Motor neuron (in vitro differentiated cells): ENCODE data around the gene NLRP12. TPM values are rescaled to one million over a fixed set of nuclear protein-coding genes. Genes with fewer than 3 reads are reported as not detected.
"Not testable (repeated sequence)": the region's sequence is repeated elsewhere in the genome, so short reads cannot be mapped to it uniquely, and the experiment has no call there.

Source experiments
- ATAC-seq, 8 experiments: fragments of 200-7000 bp; cut with Tn5 transposase; replicated peaks in 6 of 8; 2 replicates each; pipeline ENCODE4 v1.8.0; 2021; ENCODE audit warnings: mild to moderate bottlenecking in 8 of 8, moderate library complexity in 8 of 8
- H3K27ac ChIP-seq, 2 donors: fragments of 250-450 bp; sonication (Bioruptor Pico); 2 replicates each; pipeline ENCODE4 v1.9.0; 2021; ENCODE audit warnings: antibody characterized with exemption in 2 of 2, mild to moderate bottlenecking in 2 of 2, moderate library complexity in 1 of 2
- H3K4me1 ChIP-seq, 2 donors: fragments of 250-450 bp; sonication (Bioruptor Pico); replicated peaks in 1 of 2; 2 replicates each; pipeline ENCODE4 v1.6.1; 2021; ENCODE audit warnings: antibody characterized with exemption in 2 of 2, mild to moderate bottlenecking in 2 of 2, moderate library complexity in 1 of 2
- H3K4me3 ChIP-seq, 5 donors: fragments of 250-450 bp; sonication (Bioruptor Pico); 2 replicates each; pipeline ENCODE4 v1.9.0; 2021; ENCODE audit warnings: antibody characterized with exemption in 5 of 5, mild to moderate bottlenecking in 5 of 5, moderate library complexity in 4 of 5
- WGBS, 10 experiments: fragments of 450-650 bp; shearing (Covaris generic); methylation state at CpG; one replicate each; pipeline ENCODE4 v1.0.0; 2022; 5-methylcytosine and 5-hydroxymethylcytosine counted together
- in situ Hi-C, 9 experiments: fragments of 400-800 bp; cut with MboI; loops; one replicate each; pipeline ENCODE4 v1.15.0; 2021; ENCODE audit warnings: low sequenced_read_pairs in 9 of 9, low pct_unique_long_range_greater_than_20kb in 2 of 9; ENCODE audit not compliant: unreplicated experiment in 9 of 9
- total RNA-seq, 8 experiments: library from RNA; unstranded; fragments of 300-600 nt; gene quantifications; 2 replicates each; pipeline versions ENCODE4 v1.2.3 to v1.2.4, GENCODE V29; 2022

NLRP12 gene, protein sequence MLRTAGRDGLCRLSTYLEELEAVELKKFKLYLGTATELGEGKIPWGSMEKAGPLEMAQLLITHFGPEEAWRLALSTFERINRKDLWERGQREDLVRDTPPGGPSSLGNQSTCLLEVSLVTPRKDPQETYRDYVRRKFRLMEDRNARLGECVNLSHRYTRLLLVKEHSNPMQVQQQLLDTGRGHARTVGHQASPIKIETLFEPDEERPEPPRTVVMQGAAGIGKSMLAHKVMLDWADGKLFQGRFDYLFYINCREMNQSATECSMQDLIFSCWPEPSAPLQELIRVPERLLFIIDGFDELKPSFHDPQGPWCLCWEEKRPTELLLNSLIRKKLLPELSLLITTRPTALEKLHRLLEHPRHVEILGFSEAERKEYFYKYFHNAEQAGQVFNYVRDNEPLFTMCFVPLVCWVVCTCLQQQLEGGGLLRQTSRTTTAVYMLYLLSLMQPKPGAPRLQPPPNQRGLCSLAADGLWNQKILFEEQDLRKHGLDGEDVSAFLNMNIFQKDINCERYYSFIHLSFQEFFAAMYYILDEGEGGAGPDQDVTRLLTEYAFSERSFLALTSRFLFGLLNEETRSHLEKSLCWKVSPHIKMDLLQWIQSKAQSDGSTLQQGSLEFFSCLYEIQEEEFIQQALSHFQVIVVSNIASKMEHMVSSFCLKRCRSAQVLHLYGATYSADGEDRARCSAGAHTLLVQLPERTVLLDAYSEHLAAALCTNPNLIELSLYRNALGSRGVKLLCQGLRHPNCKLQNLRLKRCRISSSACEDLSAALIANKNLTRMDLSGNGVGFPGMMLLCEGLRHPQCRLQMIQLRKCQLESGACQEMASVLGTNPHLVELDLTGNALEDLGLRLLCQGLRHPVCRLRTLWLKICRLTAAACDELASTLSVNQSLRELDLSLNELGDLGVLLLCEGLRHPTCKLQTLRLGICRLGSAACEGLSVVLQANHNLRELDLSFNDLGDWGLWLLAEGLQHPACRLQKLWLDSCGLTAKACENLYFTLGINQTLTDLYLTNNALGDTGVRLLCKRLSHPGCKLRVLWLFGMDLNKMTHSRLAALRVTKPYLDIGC
- 1 to 10 TPM in 1 of 8 experiments, under 1 TPM in 3, not detected in 4; 0.14 to 1.5 (median 0.52) TPM for total RNA-seq

DNA sequence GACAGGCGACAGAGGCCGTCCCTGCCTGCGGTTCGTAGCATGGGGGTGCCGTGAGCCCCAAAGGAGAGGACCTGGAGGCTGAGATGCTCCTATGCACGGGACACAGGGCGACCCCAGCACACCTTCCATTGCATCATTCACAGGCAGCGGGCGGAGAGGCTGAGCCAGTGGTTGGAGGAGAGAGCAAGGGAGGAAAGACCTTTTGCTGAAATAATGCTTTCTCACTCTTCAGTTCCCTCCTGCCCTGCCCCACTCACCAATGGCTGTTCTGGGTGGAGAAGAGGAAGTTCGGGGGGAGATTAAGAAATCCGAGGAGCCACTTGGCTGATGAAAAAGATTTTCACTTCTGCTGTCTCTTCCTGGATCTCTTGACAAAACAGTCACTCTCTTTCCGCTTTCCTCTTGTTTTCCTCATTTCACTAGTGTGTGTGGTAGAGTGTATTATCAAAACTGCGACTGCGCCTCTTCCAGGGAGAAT, at the start of gene NLRP12:
Gene NLRP12, minus strand, starts transcription at position 181 of the 478 bp plus-strand sequence. Its CDS starts 140 bp downstream, at position 41.
- no peak within 1 kb of the TSS for H3K27ac ChIP-seq

DNA sequence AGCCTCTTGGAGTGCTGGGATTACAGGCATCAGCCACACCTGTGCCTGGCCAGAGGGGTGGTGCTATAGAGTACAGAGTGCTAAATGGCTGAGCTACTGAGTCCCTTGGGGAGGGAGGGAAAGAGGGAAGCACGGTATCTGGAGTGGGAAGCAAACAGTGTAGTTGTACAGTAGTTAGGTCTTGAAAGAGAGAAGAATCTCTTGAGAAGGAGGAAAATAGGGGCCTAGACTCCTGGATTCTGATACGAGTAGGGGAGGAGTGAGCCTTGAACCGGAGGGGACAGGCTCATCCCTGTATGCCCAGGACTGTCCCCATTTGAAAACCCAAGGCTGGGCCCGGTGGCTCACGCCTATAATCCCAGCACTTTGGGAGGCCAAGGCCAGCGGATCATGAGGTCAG, 48.6 kb upstream of the NLRP12 start:
- 29 to 78% (median 65%) methylated on average over 1 to 5 of the region's 6 CpGs; no CpG with 5 or more reads in 4 of the 10 experiments for WGBS, 10 experiments
- H3K4me1 ChIP-seq = peaks cover 0 to 5% of the 10 kb centered on the region in 2 donors
- in situ Hi-C loops = no loop called here
- no peak overlapping the region for H3K27ac ChIP-seq
- no peak for ATAC-seq
- H3K4me3 ChIP-seq = no peak overlapping the region

More for the DNA sequence above, at the start of gene NLRP12:
- Histone ChIP-seq H3K4me1 (no peaks in the 10 kb centered on the region), H3K4me3 (no peak within 1 kb of the TSS)
- in situ Hi-C loops = loop anchor here in 2 of 9 experiments (25.0 kb wide), 2 partner anchors 188 to 213 kb away; no protein-coding TSS in a partner anchor
- 43 to 96% (median 67%) methylated on average over 2 to 14 of the region's 14 CpGs; no CpG with 5 or more reads in 3 of the 10 experiments for WGBS, 10 experiments
- no peak for ATAC-seq

DNA sequence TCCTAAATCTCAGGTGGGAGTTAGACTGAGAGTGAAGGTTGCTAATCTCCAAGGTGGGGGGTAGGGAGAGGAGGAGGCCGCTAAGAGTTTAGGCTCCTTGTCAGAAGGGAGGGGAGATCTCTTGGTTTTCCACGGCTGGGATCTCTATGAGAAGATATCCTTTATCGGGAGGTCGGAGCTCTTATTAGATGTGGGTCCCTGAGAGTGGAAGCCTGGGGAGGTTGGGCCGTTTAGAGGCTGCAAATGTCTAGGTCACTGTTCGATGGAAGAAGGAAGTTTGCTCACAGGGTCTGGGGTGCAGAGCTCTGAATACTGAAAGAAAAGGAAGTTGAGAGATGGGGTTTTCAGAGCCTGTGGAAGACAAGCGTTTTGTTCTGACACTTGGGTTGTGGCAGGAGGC, 47.3 kb upstream of the NLRP12 start:
- Histone ChIP-seq H3K27ac (no peak overlapping the region), H3K4me1 (no peaks in the 10 kb centered on the region), H3K4me3 (no peak overlapping the region)
- in situ Hi-C loops = no loop called here
- no peak for ATAC-seq
- WGBS, 10 experiments = 29 to 100% (median 83%) methylated on average over 1 to 5 of the region's 7 CpGs; no CpG with 5 or more reads in 2 of the 10 experiments

DNA sequence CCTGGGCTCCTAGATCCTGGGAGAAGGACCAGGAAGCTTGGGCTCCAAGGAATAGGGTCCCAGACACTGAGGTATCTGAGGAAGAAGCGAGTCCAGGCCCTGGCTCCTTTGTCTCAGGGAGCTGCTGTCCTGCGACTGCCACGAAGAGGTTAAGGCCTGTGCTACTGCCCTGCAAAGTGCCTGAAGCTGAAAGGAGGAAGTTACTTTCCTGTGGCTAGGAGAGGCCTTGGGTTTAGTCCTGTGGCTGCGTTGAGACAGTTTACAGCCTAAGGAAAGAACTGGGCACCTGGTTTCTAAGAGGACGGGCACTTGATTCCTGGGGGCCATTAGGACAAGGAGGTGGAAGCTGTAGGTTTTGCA, 46.4 kb upstream of the NLRP12 start:
- ATAC-seq = no peak
- in situ Hi-C loops = no loop called here
- 40 to 100% (median 57%) methylated on average over 1 to 3 of the region's 5 CpGs; no CpG with 5 or more reads in 5 of the 10 experiments for WGBS, 10 experiments
- Histone ChIP-seq H3K4me1 (peaks cover 2 to 3% of the 10 kb centered on the region in 2 donors), H3K4me3 (peak overlapping the region in 1 of 5 donors; percentile 6), H3K27ac (peak overlapping the region in 1 of 2 donors; percentile 36)

DNA sequence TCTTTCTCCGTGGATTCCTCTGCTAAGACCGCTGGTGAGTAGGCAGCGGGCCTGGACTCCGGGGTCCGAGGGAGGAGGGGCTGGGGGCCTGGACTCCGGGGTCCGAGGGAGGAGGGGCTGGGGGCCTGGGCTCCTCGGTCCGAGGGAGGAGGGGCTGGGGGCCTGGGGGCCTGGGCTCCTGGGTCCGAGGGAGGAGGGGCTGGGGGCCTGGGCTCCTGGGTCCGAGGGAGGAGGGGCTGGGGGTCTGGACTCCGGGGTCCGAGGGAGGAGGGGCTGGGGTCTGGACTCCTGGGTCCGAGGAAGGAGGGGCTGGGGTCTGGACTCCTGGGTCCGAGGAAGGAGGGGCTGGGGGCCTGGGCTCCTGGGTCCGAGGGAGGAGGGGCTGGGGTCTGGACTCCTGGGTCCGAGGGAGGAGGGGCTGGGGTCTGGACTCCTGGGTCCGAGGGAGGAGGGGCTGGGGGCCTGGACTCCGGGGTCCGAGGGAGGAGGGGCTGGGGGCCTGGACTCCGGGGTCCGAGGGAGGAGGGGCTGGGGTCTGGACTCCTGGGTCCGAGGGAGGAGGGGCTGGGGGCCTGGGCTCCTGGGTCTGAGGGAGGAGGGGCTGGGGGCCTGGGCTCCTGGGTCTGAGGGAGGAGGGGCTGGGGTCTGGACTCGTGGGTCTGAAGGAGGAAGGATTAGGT, 45.8 kb upstream of the NLRP12 start:
- peak overlapping the region; percentile 86 to 90 for H3K27ac ChIP-seq
- no CpG with 5 or more reads among the region's 24 CpGs for WGBS, 10 experiments
- H3K4me1 ChIP-seq, ATAC-seq, in situ Hi-C loops: not testable (repeated sequence)
- peak overlapping the region; percentile 51 to 85 (median 78) for H3K4me3 ChIP-seq

DNA sequence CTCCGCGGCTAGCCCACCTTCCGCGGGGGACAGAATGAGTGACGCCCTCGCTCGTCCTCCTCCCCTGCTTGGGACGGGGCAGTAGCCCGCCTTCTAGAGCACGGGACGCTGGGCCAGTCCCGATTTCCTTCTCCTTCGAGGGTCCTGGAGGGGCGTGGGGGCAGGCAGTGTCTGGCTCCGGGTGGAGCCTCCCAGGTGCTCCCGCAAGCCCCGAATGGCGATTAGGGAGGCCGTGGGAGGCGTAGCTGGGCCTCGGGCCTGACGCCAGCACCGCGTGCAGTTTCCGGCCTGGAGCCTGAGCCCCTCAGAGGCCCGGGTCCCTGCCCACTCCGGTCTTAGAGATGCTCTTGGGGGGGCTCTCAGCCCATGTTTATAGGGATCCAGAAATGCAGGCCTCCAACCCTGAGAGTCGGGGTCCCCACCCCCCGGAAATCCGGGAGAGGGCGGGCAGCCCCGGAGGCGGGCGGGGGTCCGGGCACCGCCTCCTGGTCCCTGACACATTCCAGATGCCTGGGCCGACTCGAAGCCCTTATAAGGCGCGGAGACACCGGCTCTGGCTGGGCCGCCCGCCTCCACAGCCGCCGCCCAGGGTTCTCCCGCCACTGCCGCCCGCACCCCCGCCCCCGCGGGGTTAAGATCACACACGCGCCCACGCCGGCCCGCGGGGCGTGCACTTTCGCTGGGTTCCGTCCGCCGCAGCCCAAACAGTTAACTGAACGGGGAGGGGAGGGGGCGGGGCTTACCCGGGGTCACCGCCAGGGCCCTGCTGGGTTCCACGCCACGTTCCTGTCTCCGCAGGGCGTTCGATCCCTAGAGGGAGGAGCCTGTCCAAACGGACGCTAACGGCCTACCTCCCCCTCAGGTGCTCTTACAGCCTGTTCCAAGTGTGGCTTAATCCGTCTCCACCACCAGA, 45.0 kb upstream of the NLRP12 start:
- 3% methylated on average over 5 to 7 of the region's 75 CpGs; no CpG with 5 or more reads in 8 of the 10 experiments for WGBS, 10 experiments
- peaks cover 8 to 11% of the 10 kb centered on the region in 2 donors for H3K4me1 ChIP-seq

DNA sequence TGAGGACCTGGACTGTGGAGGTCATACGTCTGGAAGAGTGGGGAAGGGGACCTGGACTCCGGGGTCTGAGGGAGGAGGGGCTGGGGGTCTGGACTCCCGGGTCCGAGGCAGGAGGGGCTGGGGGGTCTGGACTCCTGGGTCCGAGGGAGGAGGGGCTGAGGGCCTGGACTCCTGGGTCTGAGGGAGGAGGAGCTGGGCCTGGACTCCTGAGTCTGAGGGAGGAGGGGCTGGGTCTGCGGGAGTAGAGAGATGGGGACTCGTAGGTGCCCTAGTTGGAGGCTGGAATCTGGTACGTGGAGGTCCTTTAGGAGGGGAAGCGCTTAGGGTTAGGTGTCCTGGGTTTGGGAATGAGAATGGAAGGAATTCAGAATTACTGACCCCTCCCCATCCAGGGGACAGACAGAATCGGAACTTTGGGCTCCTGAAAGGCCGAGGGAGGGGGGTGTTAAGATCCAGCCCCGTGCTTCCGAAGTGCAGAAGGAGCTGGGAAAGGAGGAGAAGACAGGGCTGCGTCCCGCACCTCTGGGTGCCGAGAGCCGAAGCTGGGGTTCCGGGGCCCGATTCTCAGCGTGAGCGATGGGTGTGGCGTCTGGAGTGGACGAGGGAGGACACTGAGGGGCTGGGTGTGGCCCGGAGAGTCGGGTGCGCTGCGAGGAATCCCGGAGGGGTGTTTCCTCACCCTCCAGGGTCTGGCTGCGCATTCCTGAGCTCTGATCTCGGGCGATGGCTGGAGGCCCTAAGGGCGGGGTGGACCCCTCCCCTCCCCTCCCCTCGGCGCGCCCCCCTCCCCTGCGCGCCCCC, 44.2 kb upstream of the NLRP12 start:
- peak overlapping the region; percentile 51 to 85 (median 78) for H3K4me3 ChIP-seq
- H3K4me1 ChIP-seq = peaks cover 8 to 11% of the 10 kb centered on the region in 2 donors
- peak in 6 of 8 experiments; percentile 0 to 15 (median 4) for ATAC-seq
- in situ Hi-C loops = no loop called here
- 0 to 7% (median 0%) methylated on average over 1 to 6 of the region's 37 CpGs; no CpG with 5 or more reads in 7 of the 10 experiments for WGBS, 10 experiments
- H3K27ac ChIP-seq = peak overlapping the region; percentile 86 to 90

More for the DNA sequence above, 45.0 kb upstream of the NLRP12 start:
- peak; percentile 48 to 70 (median 61) for ATAC-seq
- peak overlapping the region; percentile 86 to 90 for H3K27ac ChIP-seq
- in situ Hi-C loops = no loop called here
- peak overlapping the region; percentile 51 to 85 (median 78) for H3K4me3 ChIP-seq

DNA sequence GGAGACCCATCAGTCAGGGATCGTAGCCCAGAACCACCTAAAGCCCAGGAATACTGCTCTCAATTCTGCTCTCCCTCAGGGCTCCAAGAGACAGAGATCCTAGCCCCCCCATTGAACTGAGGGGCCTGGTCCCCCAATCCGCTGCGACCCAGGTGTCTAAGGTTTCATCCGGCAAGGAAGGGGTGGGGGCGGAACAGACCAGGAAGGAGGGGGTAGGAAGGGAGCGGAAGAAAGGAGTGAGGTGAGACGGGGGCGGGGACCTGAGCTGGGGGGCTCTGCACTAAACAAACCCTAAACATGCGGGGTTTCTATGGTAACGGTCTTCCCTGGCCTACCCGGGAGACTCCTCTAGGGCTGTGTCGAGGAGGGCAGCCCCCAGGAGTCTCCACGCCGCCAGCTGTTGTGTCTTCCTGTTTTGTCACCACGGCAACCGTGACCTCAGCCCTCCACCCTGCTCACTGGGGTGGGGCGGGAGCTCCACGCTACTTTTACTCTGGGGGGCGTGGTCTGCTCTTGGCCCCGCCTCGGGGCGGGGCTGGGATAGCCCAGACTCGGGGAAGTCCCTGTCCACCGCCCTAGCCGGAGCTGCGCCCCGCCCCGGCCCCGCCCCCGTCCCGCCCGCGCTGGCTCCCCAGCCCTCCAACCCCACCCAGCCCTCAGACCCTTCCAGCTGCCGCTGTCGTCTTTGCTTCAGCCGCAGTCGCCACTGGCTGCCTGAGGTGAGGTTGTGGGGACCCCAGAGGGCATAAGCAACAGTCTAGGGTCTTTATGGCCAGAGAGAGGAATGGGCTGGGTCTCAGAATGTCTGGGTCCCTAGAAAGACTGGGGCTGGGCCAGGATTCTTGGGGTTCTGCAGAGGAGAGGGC, 43.3 kb upstream of the NLRP12 start, which contains the start of gene MYADM:
Gene MYADM, plus strand, starts transcription at position 659 of the 866 bp plus-strand sequence. CDS start 5,647 bp downstream, outside the sequence.
- Histone ChIP-seq H3K27ac (peak within 1 kb of the TSS; percentile 92 to 97), H3K4me1 (peaks cover 8 to 11% of the 10 kb centered on the region in 2 donors), H3K4me3 (peak within 1 kb of the TSS; percentile 51 to 85 (median 78))
- in situ Hi-C loops = no loop called here
- ATAC-seq = peak; percentile 60 to 80 (median 76)
- 10 to 20% methylated on average over 1 to 3 of the region's 37 CpGs; no CpG with 5 or more reads in 8 of the 10 experiments for WGBS, 10 experiments

DNA sequence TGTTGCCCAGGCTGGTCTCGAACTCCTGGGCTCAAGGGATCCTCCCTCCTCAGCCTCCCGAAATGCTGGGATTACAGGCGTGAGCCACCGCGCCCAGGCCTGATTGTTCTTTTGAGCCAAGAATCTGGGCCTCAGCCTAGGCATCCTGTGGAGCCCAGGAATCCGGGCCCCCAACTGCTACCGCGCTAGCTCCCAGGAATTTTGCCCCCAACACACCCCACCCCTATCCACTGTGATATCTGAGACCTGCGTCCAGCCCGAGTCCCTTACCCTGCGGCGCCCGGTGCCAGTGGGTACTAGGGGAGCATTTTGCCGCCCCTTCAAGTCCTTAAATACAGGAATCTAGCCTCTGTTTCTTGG, 42.7 kb upstream of the NLRP12 start:
- WGBS, 10 experiments = 0 to 38% (median 23%) methylated on average over 1 to 5 of the region's 14 CpGs; no CpG with 5 or more reads in 6 of the 10 experiments
- H3K4me1 ChIP-seq = peaks cover 8 to 11% of the 10 kb centered on the region in 2 donors
- in situ Hi-C loops = no loop called here
- no peak for ATAC-seq
- H3K4me3 ChIP-seq = peak overlapping the region; percentile 51 to 85 (median 78)
- H3K27ac ChIP-seq = peak overlapping the region; percentile 92 to 97
